NCI-H69 (cell line): ENCODE results near the gene POLR2A.

Experiments
- DNase-seq: peaks from one replicate; lab custom pipeline; 2025; lab: John Stamatoyannopoulos, UW

Gene POLR2A

GRCh38 chr17:7502987-7503386 lies 18.8 kb downstream of the POLR2A start:
- DNase-seq: no peak

GRCh38 chr17:7503521-7503920 lies 19.4 kb downstream of the POLR2A start:
- DNase-seq: no peak

DNA sequence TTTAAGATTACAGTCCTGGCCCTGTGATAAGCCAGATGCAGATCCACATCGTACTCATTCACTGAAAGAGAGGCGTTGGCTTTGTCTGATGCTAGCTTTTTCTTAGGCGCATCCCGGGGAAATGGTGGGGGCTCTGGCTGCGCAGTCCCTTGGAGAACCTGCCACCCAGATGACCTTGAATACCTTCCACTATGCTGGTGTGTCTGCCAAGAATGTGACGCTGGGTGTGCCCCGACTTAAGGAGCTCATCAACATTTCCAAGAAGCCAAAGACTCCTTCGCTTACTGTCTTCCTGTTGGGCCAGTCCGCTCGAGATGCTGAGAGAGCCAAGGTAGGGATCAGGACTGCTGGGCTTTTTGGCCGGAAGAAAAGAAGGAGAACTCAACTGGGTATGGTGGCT lies 24.0 kb downstream of the POLR2A start:
- DNase-seq: no peak

- no peak for DNase-seq
Measured at GRCh38 chr17:7508846-7509245, 24.7 kb downstream of the POLR2A start.

DNA sequence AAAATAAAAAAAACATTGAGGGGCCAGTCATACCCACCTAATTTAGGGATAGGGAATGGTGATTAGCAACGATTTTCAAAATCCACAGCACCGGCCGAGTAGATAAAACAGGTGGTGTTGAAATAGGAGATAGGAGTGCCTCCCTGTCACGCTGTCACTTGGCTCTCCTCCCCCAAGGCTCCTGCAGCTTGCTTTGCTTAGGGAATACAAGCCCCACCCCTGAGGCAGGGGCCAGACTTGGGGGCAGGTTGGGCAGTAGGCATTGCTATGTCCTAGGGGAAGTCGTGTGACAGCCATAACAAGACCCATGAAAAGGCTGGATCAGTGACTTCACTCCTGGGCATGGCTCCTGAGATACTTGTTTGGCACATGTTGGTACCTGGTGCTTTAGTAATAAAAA lies 25.8 kb downstream of the POLR2A start:
- DNase-seq: no peak

GRCh38 chr17:7511108-7511507 lies 26.9 kb downstream of the POLR2A start:
- no peak for DNase-seq

DNA sequence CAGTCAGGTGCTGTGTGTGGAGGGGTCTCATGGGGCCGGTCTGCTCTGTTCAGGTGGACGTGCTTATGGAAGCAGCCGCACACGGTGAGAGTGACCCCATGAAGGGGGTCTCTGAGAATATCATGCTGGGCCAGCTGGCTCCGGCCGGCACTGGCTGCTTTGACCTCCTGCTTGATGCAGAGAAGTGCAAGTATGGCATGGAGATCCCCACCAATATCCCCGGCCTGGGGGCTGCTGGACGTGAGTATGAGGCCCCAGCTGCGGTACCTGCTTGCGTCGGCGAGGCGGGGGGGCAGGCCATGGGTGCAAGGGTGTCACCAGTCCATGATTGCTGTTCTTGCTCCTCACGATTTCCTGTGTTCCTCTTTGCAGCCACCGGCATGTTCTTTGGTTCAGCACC lies 27.9 kb downstream of the POLR2A start:
- DNase-seq: no peak

- no peak for DNase-seq
Measured at GRCh38 chr17:7512824-7513540, 28.8 kb downstream of the POLR2A start.

DNA sequence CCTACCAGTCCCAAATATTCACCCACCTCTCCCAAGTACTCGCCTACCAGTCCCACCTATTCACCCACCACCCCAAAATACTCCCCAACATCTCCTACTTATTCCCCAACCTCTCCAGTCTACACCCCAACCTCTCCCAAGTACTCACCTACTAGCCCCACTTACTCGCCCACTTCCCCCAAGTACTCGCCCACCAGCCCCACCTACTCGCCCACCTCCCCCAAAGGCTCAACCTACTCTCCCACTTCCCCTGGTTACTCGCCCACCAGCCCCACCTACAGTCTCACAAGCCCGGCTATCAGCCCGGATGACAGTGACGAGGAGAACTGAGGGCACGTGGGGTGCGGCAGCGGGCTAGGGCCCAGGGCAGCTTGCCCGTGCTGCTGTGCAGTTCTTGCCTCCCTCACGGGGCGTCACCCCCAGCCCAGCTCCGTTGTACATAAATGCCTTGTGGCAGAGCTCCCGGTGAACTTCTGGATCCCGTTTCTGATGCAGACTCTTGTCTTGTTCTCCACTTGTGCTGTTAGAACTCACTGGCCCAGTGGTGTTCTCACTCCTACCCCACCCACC lies 29.8 kb downstream of the POLR2A start:
- no peak for DNase-seq

- DNase-seq: no peak
Measured at GRCh38 chr17:7515911-7516610, 31.9 kb downstream of the POLR2A start.

DNA sequence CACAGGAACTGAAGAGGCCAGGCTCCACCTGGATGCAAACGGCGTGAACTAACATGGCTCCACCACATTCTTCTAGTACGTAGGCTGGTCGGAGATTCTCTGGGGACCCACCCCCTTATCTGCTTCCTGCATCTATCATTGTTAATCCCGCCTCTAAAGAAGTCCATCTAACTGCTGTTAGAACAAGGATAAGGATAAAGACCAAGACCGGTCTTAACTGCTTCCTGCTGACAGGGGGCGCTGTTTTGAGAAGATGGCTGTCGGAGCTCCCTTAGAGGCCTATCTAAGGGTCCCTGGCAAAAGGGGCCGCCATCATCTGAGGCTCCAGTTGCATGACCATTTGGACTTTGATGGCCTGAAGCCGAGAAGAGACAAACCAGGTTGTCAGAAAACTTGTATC lies 38.9 kb downstream of the POLR2A start:
- DNase-seq: peak; percentile 48

GRCh38 chr17:7528842-7529241 lies 44.7 kb downstream of the POLR2A start:
- no peak for DNase-seq

GRCh38 chr17:7530023-7530900 lies 46.1 kb downstream of the POLR2A start:
- DNase-seq: no peak

- no peak for DNase-seq
Measured at GRCh38 chr17:7538050-7538449, 53.9 kb downstream of the POLR2A start.

- no peak for DNase-seq
Measured at GRCh38 chr17:7538891-7539545, 54.9 kb downstream of the POLR2A start.

DNA sequence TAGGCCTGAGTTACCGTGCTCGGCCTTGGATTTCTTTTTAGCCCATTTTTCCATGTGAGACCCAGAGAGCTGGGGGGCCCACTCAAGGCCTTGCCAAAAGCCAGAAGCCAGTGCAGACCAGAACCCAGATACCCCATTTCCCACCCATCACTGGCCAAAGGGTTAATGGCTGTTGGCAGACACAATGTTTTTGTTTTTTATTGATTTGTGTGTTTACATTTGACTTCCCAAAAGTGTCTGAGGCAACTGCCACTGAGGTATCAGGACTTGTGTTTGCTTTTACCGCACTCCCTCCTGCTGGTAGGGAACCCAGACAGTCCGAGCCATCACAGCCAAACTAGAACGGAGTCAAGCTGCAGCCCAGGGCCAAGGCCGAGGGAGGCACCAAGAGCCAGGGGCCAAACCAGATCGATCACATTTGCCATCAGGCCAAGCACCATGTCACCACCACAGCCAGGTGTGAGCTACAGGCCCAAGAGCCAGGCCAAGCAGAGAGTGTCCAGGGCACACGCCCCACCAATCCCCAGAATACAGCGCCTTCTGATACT lies 57.0 kb downstream of the POLR2A start:
- DNase-seq: no peak

DNA sequence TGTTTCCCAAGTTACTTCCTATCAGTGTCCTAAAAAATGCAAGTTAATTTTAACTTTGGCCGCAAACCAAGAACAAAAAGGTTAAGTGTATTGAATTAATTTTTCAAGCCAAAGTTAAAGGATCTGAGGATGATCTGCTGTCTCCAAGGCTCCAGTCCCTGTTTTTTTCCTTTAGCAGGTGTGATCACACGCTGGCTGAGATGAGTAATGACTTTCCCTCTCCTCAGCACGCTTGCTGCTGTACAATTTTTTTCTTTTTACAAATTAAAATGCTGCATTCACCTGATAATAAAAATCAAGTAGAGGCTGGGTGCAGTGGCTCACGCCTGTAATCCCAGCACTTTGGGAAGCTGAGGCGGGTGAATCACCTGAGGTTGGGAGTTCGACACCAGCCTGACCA lies 60.7 kb downstream of the POLR2A start:
- DNase-seq: no peak

- peak; percentile 27 for DNase-seq
Measured at GRCh38 chr17:7548585-7549400, 64.6 kb downstream of the POLR2A start, which contains the start of gene TNFSF12. TSS of gene TNFSF12 (plus strand) at chr17:7549058. CDS start at chr17:7549154, 96 bp downstream.
